AG08396 (cell line): ENCODE results near the gene AUNIP.
A peak's percentile ranks its signal among the peaks of the same experiment; 100 is the strongest.

ENCODE experiments used
- DNase-seq: peaks from one replicate; pipeline ENCODE4 v3.0.0; 2012; ENCODE audit warnings: low spot score, mixed read lengths

Gene AUNIP

DNA sequence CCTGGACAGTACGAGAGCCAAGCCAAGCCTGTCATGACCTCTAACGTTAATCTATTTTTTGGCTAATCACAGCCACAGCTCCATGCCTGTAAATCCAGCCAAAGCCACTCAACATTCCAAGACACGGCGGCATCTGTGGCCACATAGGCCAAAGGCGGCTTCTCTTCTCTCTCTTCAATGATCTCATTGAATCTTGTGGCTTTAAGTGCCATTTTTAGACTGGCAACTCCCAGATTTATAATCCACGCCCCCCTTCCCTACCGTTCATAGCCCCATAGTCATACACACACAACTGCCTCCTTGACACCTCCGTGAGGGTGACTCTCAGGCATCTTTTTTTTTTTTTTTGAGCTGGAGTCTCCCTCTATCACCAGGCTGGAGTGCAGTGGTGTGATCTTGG, 64.9 kb downstream of the AUNIP start:
- DNase-seq, result peak; percentile 44

DNA sequence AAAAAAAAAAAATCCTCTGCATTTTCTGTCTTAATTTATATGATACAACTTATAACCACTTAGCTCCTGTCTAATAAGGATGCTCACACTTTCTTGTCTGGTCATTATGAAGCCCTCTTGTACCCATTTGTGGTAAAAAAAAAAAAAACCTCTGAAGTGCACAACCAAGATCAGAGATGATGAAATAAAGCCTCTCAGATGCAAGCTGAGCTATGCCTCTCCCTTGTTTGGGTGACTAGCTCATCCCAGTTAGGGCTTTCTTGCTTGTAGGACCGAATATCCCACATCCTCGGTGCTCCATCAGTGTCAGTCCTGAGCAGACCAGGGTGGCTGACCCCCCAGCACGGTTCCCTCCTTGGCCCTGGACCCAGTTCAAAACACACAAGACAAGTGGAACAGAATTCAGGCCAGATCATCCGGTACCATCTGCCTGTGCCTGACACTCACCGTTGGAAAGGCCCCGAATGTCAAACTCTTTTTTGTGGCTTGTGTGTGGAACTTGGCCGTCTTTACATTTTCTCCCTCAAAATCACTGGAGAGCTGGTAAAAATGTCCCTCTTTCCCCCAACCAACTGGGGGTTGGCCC, 65.6 kb downstream of the AUNIP start:
- no peak for DNase-seq

- no peak for DNase-seq
Measured at GRCh38 chr1:25792115-25792514, 67.1 kb downstream of the AUNIP start.

DNA sequence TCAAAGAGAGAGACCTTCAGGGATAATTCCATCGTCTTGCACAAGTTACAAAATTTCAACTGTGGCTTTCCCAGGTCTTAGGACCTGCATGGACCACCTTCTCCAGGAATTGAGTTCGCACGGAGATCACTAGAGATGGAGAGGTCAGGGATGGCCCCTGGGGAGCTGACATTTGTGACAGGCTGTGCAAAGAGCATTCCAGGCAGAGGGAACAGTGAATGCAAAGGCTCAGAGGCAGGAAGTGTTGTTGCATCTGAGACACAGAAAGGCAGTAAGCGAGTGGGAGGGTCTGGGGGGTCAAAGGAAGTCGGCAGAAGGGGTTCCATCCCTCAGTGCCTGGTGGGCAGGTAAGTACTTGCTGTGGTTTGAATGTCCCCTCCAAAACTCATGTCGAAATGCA, 68.8 kb downstream of the AUNIP start:
- no peak for DNase-seq

DNA sequence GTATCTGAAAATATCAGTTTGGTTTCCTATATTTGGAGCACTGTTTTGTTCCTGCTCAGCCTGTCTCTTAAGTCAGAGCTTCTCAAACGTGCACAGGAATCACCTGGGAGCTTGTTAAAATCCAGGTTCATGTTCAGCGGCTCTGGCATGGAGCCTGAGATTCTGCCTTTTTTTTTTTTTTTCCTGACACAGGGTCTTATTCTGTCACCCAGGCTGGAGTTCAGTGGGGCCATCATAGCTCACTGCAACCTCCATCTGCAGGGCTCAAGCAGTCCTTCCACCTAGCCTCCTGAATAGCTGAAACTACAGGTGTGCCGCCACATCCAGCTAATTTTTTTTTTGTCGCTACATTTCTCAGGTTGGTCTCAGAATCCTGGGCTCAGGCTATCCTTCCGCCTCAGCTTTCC, 71.5 kb downstream of the AUNIP start:
- DNase-seq, result no peak

DNA sequence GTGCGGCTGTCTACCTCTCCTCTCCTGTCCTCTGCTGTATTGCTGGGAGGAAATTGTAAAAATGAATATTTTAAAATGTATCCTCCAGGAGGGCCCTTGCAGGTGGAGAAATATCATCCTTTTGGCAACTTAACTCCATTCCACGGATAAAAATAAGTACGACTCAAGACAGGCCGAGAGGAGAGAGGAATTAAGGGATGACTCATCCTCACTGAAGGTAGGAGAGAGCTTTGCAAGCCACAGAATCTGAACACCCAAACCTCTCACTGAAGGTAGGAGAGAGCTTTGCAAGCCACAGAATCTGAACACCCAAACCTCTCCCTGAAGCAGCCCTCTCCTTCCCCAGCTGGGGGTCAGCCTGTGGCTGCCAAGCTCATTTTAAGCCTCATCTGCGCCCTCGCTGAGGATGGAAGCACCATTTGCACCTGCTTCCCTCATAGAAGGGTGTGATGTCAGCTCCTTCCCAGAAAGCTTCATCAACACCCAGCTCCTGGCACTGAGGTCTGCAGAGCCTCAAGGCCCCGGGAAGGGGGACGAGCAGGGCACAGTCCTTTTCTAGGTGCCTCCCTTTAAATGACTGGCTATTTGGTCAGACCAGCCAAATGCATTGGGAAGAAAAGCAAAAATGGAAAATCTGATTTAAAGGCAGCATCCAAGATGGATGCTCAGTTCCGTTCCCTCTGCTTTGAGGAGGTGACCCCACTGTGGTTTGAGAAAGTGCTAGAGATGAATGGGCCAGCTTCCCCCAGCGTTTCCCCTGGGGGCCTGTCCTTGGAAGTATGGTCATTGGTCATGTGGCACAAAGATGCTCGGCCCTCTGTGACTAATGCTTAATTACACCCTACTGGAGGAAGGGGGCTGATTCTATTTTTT, 72.1 kb downstream of the AUNIP start:
- DNase-seq, result no peak

- DNase-seq, result no peak
Measured at GRCh38 chr1:25785333-25786067, 73.8 kb downstream of the AUNIP start.

DNA sequence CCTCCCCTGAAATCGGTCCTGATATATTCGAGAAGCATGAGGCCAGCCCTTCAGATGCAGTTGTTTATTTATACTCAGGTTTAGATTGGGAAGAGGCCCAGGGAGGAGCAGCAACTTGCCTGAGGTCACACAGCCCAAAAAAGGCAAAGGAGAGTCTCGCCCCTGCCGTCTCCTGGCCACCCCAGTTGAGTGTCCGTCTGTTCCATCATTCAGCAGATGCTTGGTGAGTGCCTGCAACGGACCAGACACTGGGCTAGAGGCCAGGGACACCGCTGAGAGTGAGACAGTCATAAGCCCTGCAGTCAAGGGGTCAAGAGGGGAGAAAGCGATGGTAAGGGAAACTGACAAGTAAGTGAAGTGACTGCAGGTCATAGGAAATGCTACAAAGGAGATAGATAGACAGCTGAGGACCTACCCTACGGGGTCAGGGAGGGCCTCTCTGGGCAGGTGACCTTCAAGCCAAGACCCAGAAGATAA, 74.6 kb downstream of the AUNIP start:
- DNase-seq, result no peak
